ENCODE results near the gene DDX11.

DNA sequence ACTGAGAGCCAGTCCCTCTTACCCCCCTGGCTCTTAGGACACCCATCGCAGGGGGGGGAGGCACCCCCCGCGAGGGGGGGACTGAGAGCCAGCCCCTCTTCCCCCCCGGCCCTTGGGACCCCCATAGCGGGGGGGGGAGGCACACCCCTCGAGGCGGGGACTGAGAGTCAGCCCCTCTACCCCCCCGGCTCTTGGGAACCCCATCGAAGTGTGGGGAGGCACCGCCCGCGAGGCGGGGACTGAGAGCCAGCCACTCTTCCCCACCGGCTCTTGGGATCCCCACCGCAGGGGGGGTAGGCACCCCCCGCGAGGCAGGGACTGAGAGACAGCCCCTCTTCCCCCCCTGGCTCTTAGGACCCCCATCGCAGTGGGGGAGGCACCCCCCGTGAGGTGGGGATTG lies 48.8 kb downstream of the DDX11 start:
- TF ChIP-seq, protein P1, sequence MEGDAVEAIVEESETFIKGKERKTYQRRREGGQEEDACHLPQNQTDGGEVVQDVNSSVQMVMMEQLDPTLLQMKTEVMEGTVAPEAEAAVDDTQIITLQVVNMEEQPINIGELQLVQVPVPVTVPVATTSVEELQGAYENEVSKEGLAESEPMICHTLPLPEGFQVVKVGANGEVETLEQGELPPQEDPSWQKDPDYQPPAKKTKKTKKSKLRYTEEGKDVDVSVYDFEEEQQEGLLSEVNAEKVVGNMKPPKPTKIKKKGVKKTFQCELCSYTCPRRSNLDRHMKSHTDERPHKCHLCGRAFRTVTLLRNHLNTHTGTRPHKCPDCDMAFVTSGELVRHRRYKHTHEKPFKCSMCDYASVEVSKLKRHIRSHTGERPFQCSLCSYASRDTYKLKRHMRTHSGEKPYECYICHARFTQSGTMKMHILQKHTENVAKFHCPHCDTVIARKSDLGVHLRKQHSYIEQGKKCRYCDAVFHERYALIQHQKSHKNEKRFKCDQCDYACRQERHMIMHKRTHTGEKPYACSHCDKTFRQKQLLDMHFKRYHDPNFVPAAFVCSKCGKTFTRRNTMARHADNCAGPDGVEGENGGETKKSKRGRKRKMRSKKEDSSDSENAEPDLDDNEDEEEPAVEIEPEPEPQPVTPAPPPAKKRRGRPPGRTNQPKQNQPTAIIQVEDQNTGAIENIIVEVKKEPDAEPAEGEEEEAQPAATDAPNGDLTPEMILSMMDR (IDR thresholded peaks at IDR 0.05; ENCODE audit: insufficient read depth, low read depth, low read length) = no peak
- no peak for TF ChIP-seq EZH2 (IDR thresholded peaks at IDR 0.05; ENCODE audit: insufficient read depth, low read length)

Measured in astrocyte (in vitro differentiated cells and primary cell).